ENCODE measurements around the gene POMT1. TPM values are rescaled to one million over a fixed set of nuclear protein-coding genes. Genes with fewer than 3 reads are reported as not detected.

Gene POMT1
- total RNA-seq, 1 experiment from 2014 or later: 34.1 TPM

- WGBS (ENCODE audit: extremely low coverage, insufficient read length, low lambda C conversion rate): no CpG with 5 or more reads among the region's 4 CpGs
- no peak overlapping the region for H2BK5ac ChIP-seq (ENCODE audit: insufficient read length, low read length)
- H3K14ac ChIP-seq (ENCODE audit: insufficient read depth, low read length): no peak overlapping the region
- H4K91ac ChIP-seq (ENCODE audit: insufficient read length, low read depth, low read length): no peak overlapping the region
- no peaks in the 10 kb centered on the region for H3K9me3 ChIP-seq (ENCODE audit: control insufficient read depth, low read depth, low read length)
- TF ChIP-seq, protein P1, sequence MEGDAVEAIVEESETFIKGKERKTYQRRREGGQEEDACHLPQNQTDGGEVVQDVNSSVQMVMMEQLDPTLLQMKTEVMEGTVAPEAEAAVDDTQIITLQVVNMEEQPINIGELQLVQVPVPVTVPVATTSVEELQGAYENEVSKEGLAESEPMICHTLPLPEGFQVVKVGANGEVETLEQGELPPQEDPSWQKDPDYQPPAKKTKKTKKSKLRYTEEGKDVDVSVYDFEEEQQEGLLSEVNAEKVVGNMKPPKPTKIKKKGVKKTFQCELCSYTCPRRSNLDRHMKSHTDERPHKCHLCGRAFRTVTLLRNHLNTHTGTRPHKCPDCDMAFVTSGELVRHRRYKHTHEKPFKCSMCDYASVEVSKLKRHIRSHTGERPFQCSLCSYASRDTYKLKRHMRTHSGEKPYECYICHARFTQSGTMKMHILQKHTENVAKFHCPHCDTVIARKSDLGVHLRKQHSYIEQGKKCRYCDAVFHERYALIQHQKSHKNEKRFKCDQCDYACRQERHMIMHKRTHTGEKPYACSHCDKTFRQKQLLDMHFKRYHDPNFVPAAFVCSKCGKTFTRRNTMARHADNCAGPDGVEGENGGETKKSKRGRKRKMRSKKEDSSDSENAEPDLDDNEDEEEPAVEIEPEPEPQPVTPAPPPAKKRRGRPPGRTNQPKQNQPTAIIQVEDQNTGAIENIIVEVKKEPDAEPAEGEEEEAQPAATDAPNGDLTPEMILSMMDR (conservative IDR thresholded peaks at IDR 0.05): no peak
- H3K4me2 ChIP-seq (ENCODE audit: insufficient read depth, insufficient read length, low read length): no peak overlapping the region
- no peaks in the 10 kb centered on the region for H3K4me1 ChIP-seq (ENCODE audit: insufficient read depth, low read length)
- Mint-ChIP-seq H3K27ac (0 out of 7 replicates have a peak overlapping the region, but pooled peaks of 1 of the 3 experiments have one; percentile 36), H3K9me3 (no peaks in the 10 kb centered on the region), H3K4me1 (no peaks in the 10 kb centered on the region), H3K4me3 (no peak overlapping the region), H3K36me3 (ENCODE audit: insufficient read depth in 1 of 3, low read depth in 3 of 3) (peaks cover 67 to 91% (median 91%) of the 10 kb centered on the region in 3 experiments), H3K27me3 (ENCODE audit: low read depth) (no peaks in the 10 kb centered on the region)
- H2BK12ac ChIP-seq (ENCODE audit: insufficient read length, low read depth, low read length): no peak overlapping the region
- H3K4ac ChIP-seq (ENCODE audit: low read depth, low read length): no peak overlapping the region
- H2BK120ac ChIP-seq (ENCODE audit: low read depth, low read length, poor library complexity, severe bottlenecking): no peak overlapping the region
- no peak overlapping the region for H2AFZ ChIP-seq (ENCODE audit: low read length)
- no peaks in the 10 kb centered on the region for H3K23me2 ChIP-seq (ENCODE audit: insufficient read length, low read depth, low read length, poor library complexity, severe bottlenecking)
- no peak overlapping the region for H4K8ac ChIP-seq (replicated peaks; ENCODE audit: insufficient read length, low read depth, low read length)
- H3K9ac ChIP-seq (ENCODE audit: extremely low read depth, insufficient read length, low read length): no peak overlapping the region
- no peak overlapping the region for H3K56ac ChIP-seq (ENCODE audit: insufficient read length, low read depth, low read length)
- no peak overlapping the region for H3K27ac ChIP-seq (ENCODE audit: insufficient read length, low read depth, low read length)
- no peaks in the 10 kb centered on the region for H3K79me1 ChIP-seq (ENCODE audit: insufficient read depth, low read depth, low read length, poor library complexity, severe bottlenecking)
- no peaks in the 10 kb centered on the region for H3K27me3 ChIP-seq (ENCODE audit: insufficient read depth, low read length)
- H3K79me2 ChIP-seq (ENCODE audit: insufficient read depth, low read length): no peaks in the 10 kb centered on the region
- H3K18ac ChIP-seq (ENCODE audit: insufficient read length, low read depth, low read length): no peak overlapping the region
- H4K5ac ChIP-seq (ENCODE audit: insufficient read length, low read depth, low read length): no peak overlapping the region
- H3K23ac ChIP-seq (ENCODE audit: insufficient read length, low read depth, low read length): no peak overlapping the region
- no peak overlapping the region for H3T11ph ChIP-seq (ENCODE audit: low read length)
- no peaks in the 10 kb centered on the region for H4K20me1 ChIP-seq (ENCODE audit: control insufficient read depth, insufficient read depth, insufficient read length)
- no peak overlapping the region for H2BK15ac ChIP-seq (ENCODE audit: low read depth, low read length)
- no peak for DNase-seq
- H2BK20ac ChIP-seq (ENCODE audit: low read depth, low read length, poor library complexity, severe bottlenecking): no peak overlapping the region
- H2AK5ac ChIP-seq (ENCODE audit: insufficient read length, low read length): no peak overlapping the region
These were observed 34.7 kb upstream of the POMT1 start for GRCh38 chr9:131468031-131468430.

All from H9 (cell line).